SK-N-SH treated with all-trans-retinoic acid at 6 μM for 48 hours (cell line): ENCODE measurements around the gene SPG7.

Experiments
- ARNTL ChIP-seq: fragments of 450-650 bp; formaldehyde crosslinking; IDR thresholded peaks from 2 replicates; pipeline ENCODE4 v1.5.0; 2020; ENCODE audit warnings: low read depth, mild to moderate bottlenecking, moderate library complexity, borderline replicate concordance
- GLIS3 ChIP-seq: fragments of 250-450 bp; sonication (Bioruptor Pico); IDR thresholded peaks from 2 replicates; pipeline ENCODE4 v1.5.0; 2020; ENCODE audit warnings: mild to moderate bottlenecking, moderate library complexity
- ISL1 ChIP-seq: fragments of 250-450 bp; sonication (Bioruptor Pico); IDR thresholded peaks from 2 replicates; pipeline ENCODE4 v2.1.2; 2022; ENCODE audit warnings: mild to moderate bottlenecking, moderate library complexity
- SNAI2 ChIP-seq: fragments of 250-450 bp; sonication (Bioruptor Pico); IDR thresholded peaks from 2 replicates; pipeline ENCODE4 v1.5.0; 2020; ENCODE audit warnings: mild to moderate bottlenecking, moderate library complexity
- TCF4 ChIP-seq: fragments of 250-450 bp; sonication (Bioruptor Pico); IDR thresholded peaks from 2 replicates; pipeline ENCODE4 v1.8.0; 2021; ENCODE audit warnings: mild to moderate bottlenecking, moderate library complexity, borderline replicate concordance
- ZC3H10 ChIP-seq: fragments of 250-450 bp; sonication (Bioruptor Pico); IDR thresholded peaks from 2 replicates; pipeline ENCODE4 v1.5.1; 2021; ENCODE audit warnings: mild to moderate bottlenecking, moderate library complexity
- ZFP3 ChIP-seq: fragments of 250-450 bp; sonication (Bioruptor Pico); IDR thresholded peaks from 2 replicates; pipeline ENCODE4 v1.5.0; 2020; ENCODE audit warnings: mild to moderate bottlenecking, moderate library complexity
- TF ChIP-seq, protein P1 (sequence below): fragments of 250-450 bp; sonication (Bioruptor Pico); IDR thresholded peaks from 2 replicates; pipeline ENCODE4 v1.8.0; 2020; ENCODE audit warnings: mild to moderate bottlenecking, moderate library complexity, borderline replicate concordance
- TF ChIP-seq, protein P2 (sequence below): fragments of 250-450 bp; sonication (Bioruptor Pico); IDR thresholded peaks from 2 replicates; pipeline ENCODE4 v1.5.0; 2020; ENCODE audit warnings: mild to moderate bottlenecking, moderate library complexity

DNA sequence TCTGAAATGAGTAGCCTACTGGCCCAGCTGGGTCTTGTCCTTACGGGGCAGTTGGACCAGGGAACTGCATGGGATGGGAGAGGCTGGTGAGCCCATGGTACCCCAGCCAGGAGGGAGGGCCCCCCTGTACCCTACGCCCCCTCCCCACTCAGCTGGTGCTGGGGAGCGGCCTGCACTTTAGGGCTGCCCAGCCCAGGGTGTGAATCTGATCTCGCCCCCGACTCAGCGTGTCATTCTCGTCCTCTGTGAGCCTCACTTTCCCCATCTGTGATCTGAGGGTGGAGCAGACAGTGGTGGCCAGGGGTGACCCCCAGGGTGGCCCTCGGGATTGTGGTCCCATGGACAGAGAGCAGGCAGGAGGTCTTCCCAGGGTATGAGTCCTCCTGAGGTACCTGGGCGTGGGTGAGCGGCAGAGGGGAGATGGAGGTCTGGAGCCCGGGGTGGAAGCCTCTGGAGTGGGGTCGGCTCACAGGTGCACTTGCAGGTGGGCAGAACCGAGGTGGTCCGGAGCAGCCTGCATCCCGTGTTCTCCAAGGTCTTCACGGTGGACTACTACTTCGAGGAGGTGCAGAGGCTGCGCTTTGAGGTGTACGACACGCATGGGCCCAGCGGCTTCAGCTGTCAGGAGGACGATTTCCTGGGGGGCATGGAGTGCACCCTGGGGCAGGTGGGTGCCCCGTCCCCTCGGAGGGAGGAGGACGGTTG, 69.0 kb downstream of the SPG7 start:
- TF ChIP-seq, protein P1, sequence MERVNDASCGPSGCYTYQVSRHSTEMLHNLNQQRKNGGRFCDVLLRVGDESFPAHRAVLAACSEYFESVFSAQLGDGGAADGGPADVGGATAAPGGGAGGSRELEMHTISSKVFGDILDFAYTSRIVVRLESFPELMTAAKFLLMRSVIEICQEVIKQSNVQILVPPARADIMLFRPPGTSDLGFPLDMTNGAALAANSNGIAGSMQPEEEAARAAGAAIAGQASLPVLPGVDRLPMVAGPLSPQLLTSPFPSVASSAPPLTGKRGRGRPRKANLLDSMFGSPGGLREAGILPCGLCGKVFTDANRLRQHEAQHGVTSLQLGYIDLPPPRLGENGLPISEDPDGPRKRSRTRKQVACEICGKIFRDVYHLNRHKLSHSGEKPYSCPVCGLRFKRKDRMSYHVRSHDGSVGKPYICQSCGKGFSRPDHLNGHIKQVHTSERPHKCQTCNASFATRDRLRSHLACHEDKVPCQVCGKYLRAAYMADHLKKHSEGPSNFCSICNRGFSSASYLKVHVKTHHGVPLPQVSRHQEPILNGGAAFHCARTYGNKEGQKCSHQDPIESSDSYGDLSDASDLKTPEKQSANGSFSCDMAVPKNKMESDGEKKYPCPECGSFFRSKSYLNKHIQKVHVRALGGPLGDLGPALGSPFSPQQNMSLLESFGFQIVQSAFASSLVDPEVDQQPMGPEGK (CRISPR knock-in tag): no peak
- TF ChIP-seq SNAI2: no peak
- TF ChIP-seq GLIS3 (CRISPR knock-in tag): no peak
- no peak for TF ChIP-seq ARNTL (CRISPR knock-in tag)
- no peak for TF ChIP-seq ZC3H10
- no peak for TF ChIP-seq ZFP3 (CRISPR knock-in tag)
- no peak for TF ChIP-seq ISL1
- no peak for TF ChIP-seq TCF4
- TF ChIP-seq, protein P2, sequence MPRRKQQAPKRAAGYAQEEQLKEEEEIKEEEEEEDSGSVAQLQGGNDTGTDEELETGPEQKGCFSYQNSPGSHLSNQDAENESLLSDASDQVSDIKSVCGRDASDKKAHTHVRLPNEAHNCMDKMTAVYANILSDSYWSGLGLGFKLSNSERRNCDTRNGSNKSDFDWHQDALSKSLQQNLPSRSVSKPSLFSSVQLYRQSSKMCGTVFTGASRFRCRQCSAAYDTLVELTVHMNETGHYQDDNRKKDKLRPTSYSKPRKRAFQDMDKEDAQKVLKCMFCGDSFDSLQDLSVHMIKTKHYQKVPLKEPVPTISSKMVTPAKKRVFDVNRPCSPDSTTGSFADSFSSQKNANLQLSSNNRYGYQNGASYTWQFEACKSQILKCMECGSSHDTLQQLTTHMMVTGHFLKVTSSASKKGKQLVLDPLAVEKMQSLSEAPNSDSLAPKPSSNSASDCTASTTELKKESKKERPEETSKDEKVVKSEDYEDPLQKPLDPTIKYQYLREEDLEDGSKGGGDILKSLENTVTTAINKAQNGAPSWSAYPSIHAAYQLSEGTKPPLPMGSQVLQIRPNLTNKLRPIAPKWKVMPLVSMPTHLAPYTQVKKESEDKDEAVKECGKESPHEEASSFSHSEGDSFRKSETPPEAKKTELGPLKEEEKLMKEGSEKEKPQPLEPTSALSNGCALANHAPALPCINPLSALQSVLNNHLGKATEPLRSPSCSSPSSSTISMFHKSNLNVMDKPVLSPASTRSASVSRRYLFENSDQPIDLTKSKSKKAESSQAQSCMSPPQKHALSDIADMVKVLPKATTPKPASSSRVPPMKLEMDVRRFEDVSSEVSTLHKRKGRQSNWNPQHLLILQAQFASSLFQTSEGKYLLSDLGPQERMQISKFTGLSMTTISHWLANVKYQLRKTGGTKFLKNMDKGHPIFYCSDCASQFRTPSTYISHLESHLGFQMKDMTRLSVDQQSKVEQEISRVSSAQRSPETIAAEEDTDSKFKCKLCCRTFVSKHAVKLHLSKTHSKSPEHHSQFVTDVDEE (CRISPR knock-in tag): no peak
